ENCODE measurements around the gene ZDHHC4. TPM values are rescaled to one million over a fixed set of nuclear protein-coding genes. Genes with fewer than 3 reads are reported as not detected.

Gene ZDHHC4
- total RNA-seq, 4 donors from 2014 or later: 6.4 to 53.8 (median 26.1) TPM

- H3K4me1 ChIP-seq: peaks cover 0 to 21% (median 2%) of the 10 kb centered on the region in 4 donors
- H3K9me3 ChIP-seq: no peaks in the 10 kb centered on the region
- H3K27ac ChIP-seq: no peak overlapping the region
- H3K4me3 ChIP-seq: no peak overlapping the region
- H3K27me3 ChIP-seq: peaks cover 4% of the 10 kb centered on the region
- 84% methylated on average over 20 of the region's 20 CpGs; no CpG with 5 or more reads in 1 of the 2 donors for WGBS, 2 donors (ENCODE audit: low coverage in 1 of 2)
- no peaks in the 10 kb centered on the region for H3K36me3 ChIP-seq
- DNase-seq: no peak
- intact Hi-C loops (cut with DNase I; ENCODE audit: low total_unique reads) (no loop called here), in situ Hi-C loops (cut with MboI; ENCODE audit: low pct_ligation_motif_present in 1 of 4, low pct_unique_long_range_greater_than_20kb in 1 of 4, low sequenced_read_pairs in 3 of 4) (no loop called here)
- no peak for TF ChIP-seq POLR2A (IDR thresholded peaks at IDR 0.05)
Observed at GRCh38 chr7:6621195-6622133, 44.2 kb downstream of the ZDHHC4 start.

- TF ChIP-seq POLR2AphosphoS5 (IDR thresholded peaks at IDR 0.05) (no peak), POLR2A (IDR thresholded peaks at IDR 0.05) (no peak), EP300 (IDR thresholded peaks at IDR 0.05; ENCODE audit: low read depth) (no peak)
- TF ChIP-seq, protein P1, sequence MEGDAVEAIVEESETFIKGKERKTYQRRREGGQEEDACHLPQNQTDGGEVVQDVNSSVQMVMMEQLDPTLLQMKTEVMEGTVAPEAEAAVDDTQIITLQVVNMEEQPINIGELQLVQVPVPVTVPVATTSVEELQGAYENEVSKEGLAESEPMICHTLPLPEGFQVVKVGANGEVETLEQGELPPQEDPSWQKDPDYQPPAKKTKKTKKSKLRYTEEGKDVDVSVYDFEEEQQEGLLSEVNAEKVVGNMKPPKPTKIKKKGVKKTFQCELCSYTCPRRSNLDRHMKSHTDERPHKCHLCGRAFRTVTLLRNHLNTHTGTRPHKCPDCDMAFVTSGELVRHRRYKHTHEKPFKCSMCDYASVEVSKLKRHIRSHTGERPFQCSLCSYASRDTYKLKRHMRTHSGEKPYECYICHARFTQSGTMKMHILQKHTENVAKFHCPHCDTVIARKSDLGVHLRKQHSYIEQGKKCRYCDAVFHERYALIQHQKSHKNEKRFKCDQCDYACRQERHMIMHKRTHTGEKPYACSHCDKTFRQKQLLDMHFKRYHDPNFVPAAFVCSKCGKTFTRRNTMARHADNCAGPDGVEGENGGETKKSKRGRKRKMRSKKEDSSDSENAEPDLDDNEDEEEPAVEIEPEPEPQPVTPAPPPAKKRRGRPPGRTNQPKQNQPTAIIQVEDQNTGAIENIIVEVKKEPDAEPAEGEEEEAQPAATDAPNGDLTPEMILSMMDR (IDR thresholded peaks at IDR 0.05): no peak
- 99% methylated on average over 45 of the region's 67 CpGs; no CpG with 5 or more reads in 1 of the 2 donors for WGBS, 2 donors (ENCODE audit: low coverage in 1 of 2)
- Histone ChIP-seq H3K36me3 (no peaks in the 10 kb centered on the region), H3K9me3 (no peaks in the 10 kb centered on the region), H3K27me3 (no peaks in the 10 kb centered on the region), H3K4me1 (peaks cover 0 to 17% (median 0%) of the 10 kb centered on the region in 4 donors), H3K27ac (no peak overlapping the region), H3K4me3 (no peak overlapping the region)
- intact Hi-C loops (cut with DNase I; ENCODE audit: low total_unique reads): no loop called here
- no peak for DNase-seq
- in situ Hi-C loops (cut with MboI; ENCODE audit: low pct_ligation_motif_present in 1 of 4, low pct_unique_long_range_greater_than_20kb in 1 of 4, low sequenced_read_pairs in 3 of 4): no loop called here
Observed at GRCh38 chr7:6622134-6622710, 45.0 kb downstream of the ZDHHC4 start.

DNA sequence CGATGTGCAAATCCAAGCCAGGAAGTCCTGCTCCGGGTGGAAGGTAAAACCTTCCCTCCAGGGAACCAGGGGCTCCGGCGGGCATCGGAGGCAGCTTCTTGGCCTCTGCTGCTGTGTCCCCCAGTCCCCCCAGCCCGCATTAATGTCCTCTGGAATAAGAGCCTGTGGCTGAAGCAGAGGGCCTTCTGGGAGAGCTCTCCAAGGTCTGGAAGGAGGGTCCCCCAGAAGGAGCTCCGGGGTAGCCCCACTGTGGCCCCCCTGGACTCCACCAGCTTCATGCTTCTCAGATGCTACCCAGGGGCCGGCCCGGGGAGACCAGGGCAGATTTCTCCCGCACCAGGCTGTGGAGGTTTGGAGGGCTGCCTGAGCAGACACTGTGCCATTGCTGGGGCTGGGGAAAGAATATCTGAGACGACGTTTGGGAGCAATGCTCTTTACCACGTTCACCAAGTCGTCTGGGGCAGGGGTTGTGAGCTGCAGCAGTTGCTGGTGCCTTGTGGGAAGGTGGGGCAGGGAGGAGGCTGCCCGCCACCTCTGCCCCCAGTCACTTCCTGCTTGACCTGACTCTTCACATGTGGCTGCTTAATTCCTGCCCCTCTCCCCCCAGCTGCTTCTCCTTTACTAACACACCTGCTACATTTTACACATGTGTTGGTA, 46.5 kb downstream of the ZDHHC4 start:
- no peaks in the 10 kb centered on the region for H3K36me3 ChIP-seq
- in situ Hi-C loops (cut with MboI; ENCODE audit: low pct_ligation_motif_present in 1 of 4, low pct_unique_long_range_greater_than_20kb in 1 of 4, low sequenced_read_pairs in 3 of 4) (no loop called here), intact Hi-C loops (cut with DNase I; ENCODE audit: low total_unique reads) (no loop called here)
- no peak for TF ChIP-seq POLR2A (IDR thresholded peaks at IDR 0.05)
- TF ChIP-seq, protein P1 (IDR thresholded peaks at IDR 0.05): no peak
- TF ChIP-seq EP300 (IDR thresholded peaks at IDR 0.05; ENCODE audit: low read depth): no peak
- TF ChIP-seq POLR2AphosphoS5 (IDR thresholded peaks at IDR 0.05): no peak
- H3K27ac ChIP-seq: no peak overlapping the region
- no peak overlapping the region for H3K4me3 ChIP-seq
- H3K9me3 ChIP-seq: no peaks in the 10 kb centered on the region
- H3K27me3 ChIP-seq: no peaks in the 10 kb centered on the region
- 38 to 73% methylated on average over 1 to 11 of the region's 15 CpGs for WGBS, 2 donors (ENCODE audit: low coverage in 1 of 2)
- peaks cover 0 to 17% (median 0%) of the 10 kb centered on the region in 4 donors for H3K4me1 ChIP-seq
- no peak for DNase-seq

DNA sequence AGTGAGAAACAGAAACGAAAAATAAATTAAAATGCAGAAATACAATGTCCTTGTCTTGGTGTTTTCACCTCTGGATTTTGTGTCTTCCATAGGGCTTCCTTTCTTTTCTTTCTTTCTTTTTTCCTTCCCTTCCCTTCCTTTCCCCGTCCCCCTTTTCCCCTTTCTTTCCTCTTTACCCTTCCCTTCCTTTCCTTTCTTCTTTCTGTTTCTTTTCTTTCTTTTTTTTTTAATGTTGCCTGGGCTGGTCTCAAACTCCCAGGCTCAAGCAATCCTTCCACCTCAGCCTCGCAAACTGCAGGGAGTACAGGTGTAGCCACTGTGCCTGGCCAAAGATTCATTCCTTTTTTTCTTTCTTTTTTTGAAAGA, 47.0 kb downstream of the ZDHHC4 start:
- Histone ChIP-seq H3K27ac (no peak overlapping the region), H3K4me1 (peaks cover 0 to 17% (median 0%) of the 10 kb centered on the region in 4 donors), H3K27me3 (no peaks in the 10 kb centered on the region), H3K9me3 (no peaks in the 10 kb centered on the region), H3K4me3 (no peak overlapping the region), H3K36me3 (no peaks in the 10 kb centered on the region)
- WGBS, 2 donors (ENCODE audit: low coverage in 1 of 2): 0 to 80% methylated on average over 1 to 3 of the region's 3 CpGs
- no peak for TF ChIP-seq EP300 (IDR thresholded peaks at IDR 0.05; ENCODE audit: low read depth)
- DNase-seq: no peak
- intact Hi-C loops (cut with DNase I; ENCODE audit: low total_unique reads): no loop called here
- in situ Hi-C loops (cut with MboI; ENCODE audit: low pct_ligation_motif_present in 1 of 4, low pct_unique_long_range_greater_than_20kb in 1 of 4, low sequenced_read_pairs in 3 of 4): no loop called here

GRCh38 chr7:6628045-6628444, 50.8 kb downstream of the ZDHHC4 start:
- Histone ChIP-seq H3K36me3 (no peaks in the 10 kb centered on the region), H3K4me1 (no peaks in the 10 kb centered on the region), H3K27me3 (no peaks in the 10 kb centered on the region), H3K27ac (no peak overlapping the region), H3K9me3 (no peaks in the 10 kb centered on the region), H3K4me3 (no peak overlapping the region)
- intact Hi-C loops (cut with DNase I; ENCODE audit: low total_unique reads): no loop called here
- TF ChIP-seq, protein P1 (IDR thresholded peaks at IDR 0.05): no peak
- TF ChIP-seq EP300 (IDR thresholded peaks at IDR 0.05; ENCODE audit: low read depth): no peak
- no peak for TF ChIP-seq POLR2A (IDR thresholded peaks at IDR 0.05)
- TF ChIP-seq POLR2AphosphoS5 (IDR thresholded peaks at IDR 0.05): no peak
- no peak for DNase-seq
- in situ Hi-C loops (cut with MboI; ENCODE audit: low pct_ligation_motif_present in 1 of 4, low pct_unique_long_range_greater_than_20kb in 1 of 4, low sequenced_read_pairs in 3 of 4): no loop called here
- WGBS, 2 donors (ENCODE audit: low coverage in 1 of 2): 90 to 100% methylated on average over 1 to 6 of the region's 6 CpGs

Measured in transverse colon (tissue), 4 donors.